GM03348 (cell line): ENCODE measurements around the gene GARIN5B.
A peak's percentile ranks its signal among the peaks of the same experiment; 100 is the strongest.
"Not testable (repeated sequence)": the region's sequence is repeated elsewhere in the genome, so short reads cannot be mapped to it uniquely, and the experiment has no call there.

Experiments
- DNase-seq: peaks from one replicate; pipeline ENCODE4 v3.0.0; 2012; ENCODE audit warnings: low spot score

GARIN5B gene

DNA sequence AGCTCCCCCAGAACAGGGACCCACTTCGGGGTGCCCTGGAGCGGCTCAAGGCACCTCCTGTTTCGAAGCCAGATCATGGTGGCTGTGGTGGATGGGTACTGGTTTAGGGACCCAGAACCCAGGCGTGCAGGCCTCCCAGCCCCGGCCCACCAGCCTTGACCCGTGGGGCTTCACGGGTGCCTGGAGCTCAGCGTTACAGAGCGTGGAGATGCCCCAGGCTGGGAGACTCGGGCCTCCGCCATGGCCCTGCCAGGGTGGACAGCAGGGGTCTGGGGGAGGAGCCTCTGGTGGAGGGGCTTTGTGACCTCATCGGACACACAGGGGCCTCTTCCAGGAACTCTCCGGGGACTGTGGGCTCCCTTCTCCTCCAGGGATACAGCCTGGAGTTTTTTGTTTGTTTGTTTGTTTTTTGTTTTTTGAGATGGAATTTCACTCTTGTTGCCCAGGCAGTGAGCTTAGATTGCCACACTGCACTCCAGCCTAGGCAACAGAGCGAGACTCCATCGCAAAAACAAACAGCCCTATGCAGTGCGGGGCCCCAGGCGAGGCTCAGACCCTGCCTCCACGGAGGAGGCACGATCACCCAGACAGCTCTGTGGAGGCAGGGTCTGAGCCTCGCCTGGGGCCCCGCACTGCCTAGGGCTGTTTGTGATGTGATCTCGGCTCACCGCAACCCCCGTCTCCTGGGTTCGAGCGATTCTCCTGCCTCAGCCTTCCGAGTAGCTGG, at the start of gene GARIN5B:
GARIN5B (minus strand) TSS at position 271 of the 727 bp plus-strand sequence; CDS start at position 77, 194 bp downstream.
- DNase-seq: no peak

DNA sequence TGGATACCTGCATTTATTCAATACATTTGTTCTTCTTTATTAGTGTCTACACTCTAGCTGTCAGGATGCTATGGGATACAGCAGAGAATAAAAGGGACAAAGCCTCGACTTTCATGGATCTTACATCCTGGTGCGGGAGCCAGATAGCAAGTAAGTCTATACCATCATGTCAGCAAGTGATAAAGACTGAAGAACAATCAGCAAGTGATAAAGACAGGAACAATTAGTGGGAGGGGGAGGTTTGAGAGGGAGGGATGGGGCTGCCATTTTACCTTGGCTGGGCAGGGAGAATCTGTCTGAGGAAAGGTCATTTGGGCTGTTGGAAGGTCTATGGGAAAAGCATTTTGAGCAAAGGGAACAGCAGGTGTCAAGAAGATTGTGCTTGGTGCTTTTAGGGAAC, 47.1 kb upstream of the GARIN5B start:
- no peak for DNase-seq

DNA sequence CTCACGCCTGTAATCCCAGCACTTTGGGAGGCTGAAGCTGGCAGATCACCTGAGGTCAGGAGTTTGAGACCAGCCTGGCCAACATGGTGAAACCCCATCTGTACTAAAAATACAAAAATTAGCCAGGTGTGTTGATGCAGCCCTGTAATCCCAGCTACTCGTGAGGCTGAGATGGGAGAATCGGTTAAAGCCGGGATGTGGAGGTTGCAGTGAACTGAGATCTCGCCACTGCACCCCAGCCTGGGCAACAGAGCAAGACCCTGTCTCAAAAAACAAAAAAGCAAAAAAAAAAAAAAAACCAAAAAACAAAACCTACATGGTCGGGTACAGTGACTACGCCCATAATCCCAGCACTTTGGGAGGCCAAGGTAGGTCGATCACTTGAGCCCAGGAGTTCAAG, 46.1 kb upstream of the GARIN5B start:
- DNase-seq: not testable (repeated sequence)

DNA sequence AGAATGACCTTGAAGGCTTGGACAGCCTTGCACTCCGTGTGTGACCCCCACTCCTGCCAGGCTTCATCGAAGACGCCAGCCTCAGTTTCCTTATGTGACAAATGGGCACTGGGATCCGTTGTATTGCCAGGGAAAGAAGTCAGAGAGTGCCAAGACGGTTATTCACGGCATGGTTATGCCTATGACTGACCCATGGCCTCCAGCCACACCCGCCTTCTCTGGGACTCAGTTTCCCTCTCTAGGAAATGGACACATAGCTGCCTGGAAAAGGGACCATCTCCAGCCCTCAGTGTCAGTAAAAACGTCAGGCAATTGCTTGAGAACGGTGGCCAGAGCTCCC, 45.4 kb upstream of the GARIN5B start:
- no peak for DNase-seq

DNA sequence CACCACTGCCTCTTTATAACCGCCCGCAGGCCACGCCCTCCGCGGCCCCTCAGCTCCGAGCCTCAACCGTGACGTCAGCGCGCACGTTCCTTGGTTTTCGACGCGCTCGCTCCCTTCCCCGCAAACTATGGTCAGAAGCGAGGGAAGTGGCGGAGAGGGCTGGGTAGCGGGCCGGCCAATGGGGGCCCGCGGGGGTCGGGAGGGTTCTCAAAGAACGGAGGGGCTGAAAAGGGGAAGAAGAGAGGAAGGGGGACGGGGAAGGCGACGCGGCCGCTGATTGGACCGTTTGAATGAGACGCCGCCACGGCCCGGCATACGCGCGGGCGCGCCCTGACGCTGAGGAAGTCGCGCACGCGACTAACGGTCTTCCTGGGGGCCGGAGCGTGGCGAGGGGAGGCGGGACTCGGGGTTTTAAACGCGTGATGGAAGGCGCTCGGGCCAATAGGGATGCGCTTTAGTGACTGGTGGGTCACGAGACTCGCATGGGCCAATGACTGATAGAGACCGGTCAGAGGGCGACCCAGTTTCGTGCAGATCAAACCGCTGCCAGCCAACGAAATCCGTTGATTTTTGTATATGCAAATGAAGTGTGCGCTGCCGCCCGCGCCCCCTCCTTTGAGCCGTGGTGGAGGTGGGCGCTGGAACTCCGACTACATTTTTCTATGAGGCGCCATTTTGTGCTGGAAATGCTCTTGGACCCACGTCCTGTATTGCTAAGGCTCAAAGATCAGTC, 44.9 kb upstream of the GARIN5B start:
- peak; percentile 99 for DNase-seq

DNA sequence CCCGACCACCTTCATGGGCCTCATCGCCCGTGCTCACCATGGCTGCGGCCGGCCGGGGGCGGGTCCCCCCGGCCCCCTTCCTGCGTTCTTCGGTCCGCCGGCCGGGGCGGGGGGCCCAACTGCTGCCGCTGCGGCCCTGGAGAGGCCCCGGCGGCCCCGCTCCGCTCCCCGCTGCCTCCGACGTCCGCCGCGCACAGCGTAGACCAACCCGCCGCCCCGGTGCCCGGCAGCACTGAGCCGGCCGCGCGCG, 44.4 kb upstream of the GARIN5B start, which contains the start of gene UBE2S:
UBE2S (minus strand) TSS at position 239 of the 250 bp plus-strand sequence; CDS start at position 40, 199 bp downstream.
- not testable (repeated sequence) for DNase-seq

DNA sequence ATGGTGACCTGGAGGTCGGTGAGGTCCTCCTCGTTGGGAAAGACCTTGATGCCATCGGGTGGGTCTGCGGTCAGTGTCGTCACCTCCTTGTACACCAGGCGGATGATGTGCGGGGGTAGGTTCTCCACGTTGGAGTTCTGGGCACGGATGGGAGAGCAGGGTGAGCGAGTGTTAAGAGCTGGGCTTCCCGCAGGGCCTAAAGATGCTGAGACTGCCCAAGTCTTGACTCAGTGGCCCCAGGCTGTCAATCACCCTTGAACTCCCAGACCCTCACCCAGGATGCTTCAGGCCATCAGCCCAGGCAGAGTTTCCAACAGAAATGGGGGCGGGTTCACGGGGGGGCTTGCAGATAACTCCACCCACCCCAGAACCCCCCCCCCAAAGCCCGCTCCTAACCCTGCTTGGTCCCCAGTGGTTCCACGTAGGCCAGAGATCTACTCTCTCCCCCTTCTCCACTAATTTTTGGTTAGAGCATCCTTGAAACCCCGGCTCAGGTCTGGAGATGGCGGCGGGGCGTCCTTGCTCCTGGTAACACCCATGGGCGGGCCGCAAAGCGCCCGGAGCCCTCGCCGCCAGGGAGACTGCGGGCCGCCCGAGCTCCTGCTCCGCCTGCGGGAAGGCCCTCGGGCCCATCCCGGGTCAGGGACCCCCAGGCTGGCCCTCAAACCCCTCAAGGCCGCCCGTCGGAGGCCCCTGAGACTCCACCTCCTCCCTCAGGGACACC, 43.9 kb upstream of the GARIN5B start:
- DNase-seq: peak; percentile 77

DNA sequence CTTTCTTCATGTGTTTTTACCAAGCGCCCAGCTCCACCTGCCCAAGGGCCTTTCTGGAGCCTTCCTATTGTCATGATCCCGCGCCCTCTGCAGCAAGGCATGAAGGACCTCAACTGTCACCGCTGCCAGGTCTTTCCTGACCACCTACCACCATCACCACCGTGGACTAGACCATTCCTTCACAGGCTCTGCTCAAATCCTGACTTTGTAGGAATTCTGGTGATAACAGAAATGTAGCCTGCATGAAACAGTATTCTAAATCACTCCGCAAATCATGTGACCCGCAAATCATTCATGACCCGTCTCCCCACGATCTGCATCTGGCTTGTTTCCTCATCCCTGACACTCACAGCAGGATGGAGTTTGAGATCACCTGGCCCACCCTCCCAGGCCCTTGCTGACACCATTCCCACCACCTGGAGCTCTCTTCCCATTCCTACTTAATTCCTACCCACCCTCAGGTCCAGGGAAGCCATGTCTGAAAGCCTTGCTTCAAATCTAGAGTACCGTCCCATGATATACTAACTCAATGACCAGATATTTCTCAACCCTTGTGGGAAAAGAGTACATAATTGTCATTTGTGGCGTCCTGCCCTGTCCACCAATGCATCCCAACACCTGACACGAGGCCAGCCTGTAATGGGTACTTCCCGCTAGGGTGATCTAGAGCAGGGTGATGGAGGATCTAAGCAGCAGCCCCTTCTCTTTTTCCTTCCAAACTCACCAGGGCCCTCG, 43.2 kb upstream of the GARIN5B start:
- no peak for DNase-seq

DNA sequence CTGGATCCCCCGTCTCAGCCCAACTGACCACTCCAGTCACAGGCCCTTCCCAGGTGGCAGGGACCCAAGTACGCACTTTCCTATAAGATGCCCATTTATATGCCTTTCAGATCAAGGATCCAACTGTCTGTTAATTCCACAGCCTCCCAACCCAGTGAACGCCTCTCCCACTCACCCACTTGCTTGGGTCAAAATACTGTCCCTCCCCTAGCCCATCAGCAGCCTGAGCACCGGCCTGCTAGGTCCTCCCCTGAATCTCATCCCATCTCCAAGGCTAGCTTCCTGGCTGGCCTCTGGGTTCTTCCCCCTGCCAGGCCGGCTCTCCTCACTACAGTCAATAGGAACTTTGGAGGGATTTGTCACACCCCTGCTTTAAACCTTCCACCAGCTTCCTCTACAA, 42.6 kb upstream of the GARIN5B start:
- DNase-seq: no peak

DNA sequence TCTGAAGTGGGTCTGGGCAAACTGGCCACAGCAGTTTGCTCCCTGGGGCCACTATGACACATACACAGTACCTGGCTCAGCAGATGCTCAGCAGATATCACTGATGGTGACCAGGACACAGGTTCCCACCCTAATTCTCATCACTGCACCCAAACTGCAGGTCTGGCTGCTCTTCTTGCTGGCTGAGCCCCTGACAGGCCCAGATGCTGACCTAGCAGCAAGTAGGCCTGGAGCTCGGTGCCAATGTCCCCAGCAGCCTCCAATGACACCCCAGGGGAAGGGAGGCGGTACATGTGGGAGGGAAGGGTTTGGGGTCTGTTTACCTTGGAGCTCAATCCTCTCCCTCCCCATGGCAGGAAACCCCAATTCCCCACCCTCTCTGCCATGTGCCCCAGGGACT, 39.4 kb upstream of the GARIN5B start:
- DNase-seq: no peak

DNA sequence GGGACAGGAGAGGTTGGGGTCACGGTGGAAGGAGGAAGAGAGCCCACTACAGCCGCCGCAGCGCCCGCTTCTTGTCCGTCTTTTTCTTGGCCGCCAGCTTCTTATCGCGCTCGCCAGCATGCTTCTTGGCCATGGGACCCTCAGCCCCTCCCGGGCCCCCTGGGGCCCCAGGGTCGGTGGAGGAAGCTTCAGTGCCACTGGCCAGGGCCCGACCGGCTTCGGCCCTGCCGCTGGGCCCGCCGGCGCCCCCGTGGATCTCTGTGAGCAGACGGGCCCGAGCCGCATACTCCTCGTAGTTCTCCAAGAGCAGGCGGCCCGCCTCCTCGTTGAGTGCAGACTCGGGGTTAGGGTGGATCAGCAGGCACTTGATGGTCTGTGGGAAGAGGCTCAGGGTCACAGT, 38.3 kb upstream of the GARIN5B start:
- DNase-seq: not testable (repeated sequence)

DNA sequence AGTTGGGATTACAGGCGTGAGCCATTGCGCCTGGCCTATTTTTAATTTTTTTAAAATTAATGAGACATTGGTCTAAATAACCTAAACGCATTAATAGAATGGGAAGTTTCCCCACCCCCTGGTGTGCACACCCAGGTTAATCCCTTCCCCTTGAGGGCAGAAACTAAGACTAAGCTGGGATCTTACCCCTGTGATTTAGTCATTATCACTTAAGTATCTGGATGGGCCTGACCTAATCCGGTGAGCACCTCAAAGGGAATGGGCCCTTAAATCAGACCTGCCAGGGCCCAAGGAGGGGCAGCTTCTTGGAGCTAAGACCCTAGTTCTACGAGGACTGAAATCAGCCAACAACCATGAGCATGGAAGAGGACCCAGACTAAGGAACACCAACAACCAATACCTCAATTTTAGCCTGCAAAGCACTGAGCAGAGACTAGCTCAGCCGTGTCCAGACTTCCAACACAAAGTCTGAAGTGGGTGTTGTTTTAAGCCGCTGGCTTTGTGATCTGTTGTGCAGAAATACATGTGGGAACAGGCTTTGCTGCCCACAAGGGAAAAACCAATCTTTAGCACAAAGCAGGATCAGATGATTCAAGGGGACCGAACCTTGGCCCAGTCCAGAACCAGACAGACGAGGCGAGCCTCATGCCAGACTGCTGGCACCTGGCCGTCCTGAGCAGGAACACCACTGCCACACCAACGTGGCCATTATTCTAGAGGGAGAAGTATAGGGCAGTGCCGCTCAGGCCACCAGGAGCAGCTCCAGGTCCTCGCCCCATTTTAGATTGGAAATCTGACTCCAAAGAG, 37.4 kb upstream of the GARIN5B start:
- no peak for DNase-seq

DNA sequence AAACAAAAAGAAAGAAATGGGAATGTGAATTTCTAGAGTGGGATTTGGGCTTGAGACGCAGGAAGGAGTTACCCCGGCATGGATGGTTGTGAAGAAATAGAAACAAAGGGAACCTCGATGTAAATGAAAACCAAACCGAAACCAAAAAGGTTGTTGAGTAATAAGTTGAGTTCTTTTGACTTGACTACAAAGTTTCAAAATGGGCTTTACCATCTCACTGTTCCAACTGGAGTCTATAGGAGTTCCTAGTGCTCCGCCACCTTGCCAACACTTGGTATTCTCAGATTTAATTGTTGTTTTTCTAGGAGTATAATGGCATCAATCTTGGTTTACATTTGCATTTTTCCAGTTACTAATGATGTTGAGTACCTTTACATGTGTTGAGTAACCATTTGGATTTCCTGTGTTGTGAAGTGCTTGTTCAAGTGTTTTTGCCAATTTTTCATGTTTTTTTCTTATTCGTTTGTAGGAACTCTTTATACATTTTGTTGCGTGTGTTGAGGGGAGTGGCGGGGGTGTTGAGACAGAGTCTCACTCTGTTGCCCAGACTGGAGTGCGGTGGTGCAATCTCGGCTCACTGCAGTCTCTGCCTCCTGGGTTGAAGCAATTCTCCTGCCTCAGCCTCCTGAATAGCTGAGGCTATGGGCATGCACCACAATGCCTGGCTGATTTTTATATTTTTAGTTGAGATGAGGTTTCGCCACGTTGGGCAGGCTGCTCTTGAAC, 35.3 kb upstream of the GARIN5B start:
- no peak for DNase-seq

DNA sequence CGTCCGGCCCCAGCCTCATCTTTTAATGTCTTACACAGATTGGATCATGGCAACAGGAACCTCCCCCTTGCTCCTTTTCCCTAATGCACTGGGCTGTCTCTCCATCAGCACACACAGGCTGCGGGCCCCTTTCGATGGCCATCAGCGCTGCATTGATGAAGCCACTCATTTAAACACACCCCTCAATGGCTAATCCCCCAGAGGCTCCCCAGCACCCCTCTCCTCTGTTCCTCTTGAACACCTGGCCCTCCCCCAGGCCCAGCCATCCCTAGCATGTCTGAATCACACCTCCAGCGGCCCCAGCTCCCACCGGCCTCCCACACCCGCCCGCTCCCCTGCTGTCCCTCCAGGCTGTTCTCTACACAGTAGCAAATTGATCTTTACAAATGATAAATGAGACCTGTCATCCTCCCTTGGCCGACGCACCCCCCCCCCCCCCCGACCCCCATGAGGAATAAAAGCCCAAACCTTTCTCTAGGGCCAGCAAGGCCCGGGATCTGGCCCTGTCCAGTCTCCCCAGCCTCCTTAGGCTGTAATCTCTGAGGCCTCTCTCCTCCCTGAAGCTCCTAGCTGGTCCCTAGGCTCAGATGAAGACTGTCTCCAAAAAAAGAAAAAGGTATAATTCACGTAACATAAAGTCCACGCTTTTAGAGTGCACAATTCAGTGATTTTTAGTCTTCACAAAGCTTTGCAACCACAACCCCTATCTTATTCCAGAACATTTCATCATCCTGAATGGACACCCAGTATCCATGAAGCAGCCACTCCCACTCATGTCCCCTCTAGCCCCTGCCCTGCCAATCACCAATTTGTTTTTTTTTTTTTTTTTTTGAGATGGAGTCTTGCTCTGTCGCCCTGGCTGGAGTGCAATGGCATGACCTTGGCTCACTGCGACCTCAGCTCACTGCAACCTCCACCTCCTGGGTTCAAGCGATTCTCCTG, 30.0 kb upstream of the GARIN5B start:
- no peak for DNase-seq

DNA sequence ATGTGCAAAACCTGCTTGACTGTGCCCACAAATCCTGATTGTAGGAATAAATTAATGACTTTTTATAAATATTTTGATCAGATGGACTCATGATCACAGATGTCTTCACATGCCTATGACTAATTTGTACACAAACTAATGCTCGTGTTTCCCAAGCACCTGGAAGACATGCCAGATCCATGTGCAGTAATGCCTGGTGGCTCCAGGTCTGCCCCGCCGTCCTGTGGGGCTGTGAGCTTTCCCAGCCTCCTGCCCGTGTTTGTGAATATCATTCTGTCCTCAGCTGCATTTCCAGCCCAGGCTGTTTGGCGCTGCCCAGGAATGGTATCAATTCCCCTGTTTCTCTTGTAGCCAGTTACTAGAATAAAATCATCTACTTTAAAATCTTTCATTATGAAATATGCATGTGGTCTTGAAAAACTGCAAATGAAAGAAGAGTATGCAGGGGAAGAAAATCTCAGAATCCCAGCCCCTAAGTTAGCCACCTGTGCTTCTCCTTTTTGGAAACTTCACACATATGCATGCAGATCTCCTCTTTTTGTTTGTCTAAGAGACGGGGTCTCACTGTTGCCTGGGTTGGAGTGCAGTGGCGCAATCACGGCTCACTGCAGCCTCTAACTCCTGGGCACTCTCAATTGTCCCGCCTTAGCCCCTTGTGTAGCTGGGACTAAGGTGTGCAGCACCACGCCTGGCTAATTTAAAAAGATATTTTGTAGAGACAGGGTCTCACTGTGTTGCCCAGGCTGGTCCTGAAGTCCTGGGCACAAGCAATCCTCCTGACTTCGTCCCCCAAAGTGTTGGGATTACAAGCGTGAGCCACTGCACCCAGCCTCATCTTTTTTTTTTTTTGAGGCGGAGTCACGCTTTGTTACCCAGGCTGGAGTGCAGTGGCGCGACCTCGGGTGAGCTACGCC, 28.9 kb upstream of the GARIN5B start:
- DNase-seq: no peak

DNA sequence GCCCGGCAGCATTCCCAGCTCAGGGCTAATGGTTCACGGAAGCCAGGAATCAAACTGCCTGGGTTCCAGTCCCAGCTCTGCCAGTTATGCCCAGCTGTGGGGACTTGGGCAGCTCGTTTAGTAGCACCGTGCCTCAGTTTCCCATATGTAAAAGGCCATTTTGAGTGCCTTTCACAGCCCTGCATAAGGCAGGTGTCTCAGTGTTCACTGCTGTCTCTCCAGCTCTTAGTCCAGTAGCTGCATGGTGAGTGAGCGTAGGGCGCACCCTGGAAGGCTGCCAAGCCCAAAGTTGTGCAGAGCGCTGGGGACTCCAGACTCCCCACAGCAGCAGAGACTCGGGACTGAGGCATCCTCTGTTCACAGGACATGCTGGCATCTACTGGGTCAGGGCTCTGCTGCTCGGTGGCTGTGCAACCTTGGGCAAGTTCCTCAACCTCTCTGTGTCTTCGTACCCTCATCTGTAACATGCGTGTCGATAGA, 28.2 kb upstream of the GARIN5B start:
- no peak for DNase-seq

DNA sequence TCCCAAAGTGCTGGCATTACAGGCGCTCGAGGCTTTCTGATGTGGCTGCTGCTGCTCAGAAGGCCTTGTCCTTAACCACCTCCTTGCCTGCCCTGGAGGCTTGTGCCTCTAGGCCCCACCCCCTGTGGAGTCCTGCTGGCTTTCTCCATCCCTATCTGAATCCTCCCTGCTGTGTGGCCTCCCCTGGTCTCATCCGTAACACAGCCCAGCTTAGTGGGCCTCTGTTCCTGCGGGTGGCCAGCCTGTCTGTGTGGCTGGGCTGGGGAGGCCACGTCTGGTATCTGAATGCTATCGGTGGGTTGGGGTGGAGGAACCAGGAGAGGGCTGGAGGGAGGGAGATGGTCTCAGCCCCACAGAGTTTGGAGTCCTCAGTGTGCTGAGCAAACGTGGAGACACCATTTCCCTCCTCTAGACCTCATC, 27.4 kb upstream of the GARIN5B start:
- no peak for DNase-seq
